Epithelial cell of esophagus (primary cell): Measurements from ENCODE around the gene LYPLAL1.
A peak's percentile ranks its signal among the peaks of the same experiment; 100 is the strongest.

ENCODE experiments used
- DNase-seq: peaks from one replicate; pipeline ENCODE4 v3.0.0; 2010; ENCODE audit warnings: low read depth
- H3K4me3 ChIP-seq: 2 replicates; pipeline ENCODE4 v1.5.1; 2011; ENCODE audit warnings: mild to moderate bottlenecking, low read length, control low read depth
- CTCF ChIP-seq: IDR thresholded peaks from 2 replicates; pipeline ENCODE4 v1.5.1; 2011; ENCODE audit warnings: low read depth, mild to moderate bottlenecking, low read length, control low read depth, inconsistent platforms; ENCODE audit not compliant: insufficient read depth; ENCODE audit errors: missing control alignments

LYPLAL1 gene

GRCh38 chr1:219202567-219202966, 28.9 kb downstream of the LYPLAL1 start:
- no peak overlapping the region for H3K4me3 ChIP-seq
- no peak for DNase-seq
- no peak for TF ChIP-seq CTCF

- no peak overlapping the region for H3K4me3 ChIP-seq
- no peak for TF ChIP-seq CTCF
- DNase-seq: no peak
Measured at GRCh38 chr1:219206350-219206749, 32.7 kb downstream of the LYPLAL1 start.

DNA sequence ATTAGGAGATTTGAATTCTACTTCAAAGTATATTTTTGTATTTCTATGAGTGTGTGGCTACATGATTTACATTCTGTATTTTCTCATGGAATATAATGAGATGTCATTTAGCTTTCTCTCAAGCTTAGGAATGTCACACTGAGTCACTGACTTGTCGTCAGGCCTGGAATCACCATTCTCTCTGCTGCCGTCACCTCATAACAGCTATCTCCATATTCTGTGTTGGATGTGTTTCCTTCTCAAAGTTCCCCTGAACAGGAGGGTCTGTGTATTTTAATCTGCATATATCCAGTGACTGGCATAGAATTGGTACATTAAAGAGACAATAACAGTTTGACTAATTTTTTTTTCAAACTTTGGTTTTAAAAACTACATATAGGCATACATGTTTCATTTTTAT, 35.9 kb downstream of the LYPLAL1 start:
- no peak for DNase-seq
- TF ChIP-seq CTCF: no peak
- no peak overlapping the region for H3K4me3 ChIP-seq

GRCh38 chr1:219210067-219210466, 36.4 kb downstream of the LYPLAL1 start:
- no peak for DNase-seq
- H3K4me3 ChIP-seq: no peak overlapping the region
- no peak for TF ChIP-seq CTCF

- DNase-seq: peak; percentile 18
- TF ChIP-seq CTCF: no peak
- no peak overlapping the region for H3K4me3 ChIP-seq
Measured at GRCh38 chr1:219215477-219215876, 41.8 kb downstream of the LYPLAL1 start.

DNA sequence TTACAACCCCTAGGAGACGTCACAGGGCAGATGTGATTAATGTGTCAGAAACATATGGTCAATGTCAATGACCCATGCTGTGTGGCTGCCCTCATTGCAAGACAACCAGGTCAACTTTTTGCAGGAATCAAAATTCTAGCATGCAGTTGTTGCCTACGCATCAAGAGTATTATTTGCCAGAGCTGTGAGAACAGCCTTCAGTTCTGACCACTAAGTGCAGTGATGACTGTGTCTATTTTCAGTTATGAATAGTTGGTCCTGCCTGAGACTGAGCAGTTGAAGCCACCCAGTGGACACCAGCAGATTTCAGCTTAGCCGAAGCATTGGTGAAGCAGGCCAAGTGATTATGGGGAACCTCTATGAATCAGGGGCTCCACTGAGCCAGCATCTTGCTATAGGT, 47.3 kb downstream of the LYPLAL1 start:
- H3K4me3 ChIP-seq: no peak overlapping the region
- DNase-seq: no peak
- TF ChIP-seq CTCF: no peak

- H3K4me3 ChIP-seq: no peak overlapping the region
- no peak for DNase-seq
- no peak for TF ChIP-seq CTCF
Measured at GRCh38 chr1:219223496-219223895, 49.8 kb downstream of the LYPLAL1 start.
